GM12878 (cell line): Measurements from ENCODE around the gene KIAA0408. TPM values are rescaled to one million over a fixed set of nuclear protein-coding genes. Genes with fewer than 3 reads are reported as not detected.

Experiments used
- ATAC-seq: fragments of 200-7000 bp; cut with Tn5 transposase; 3 replicates; pipeline ENCODE4 v1.9.1; 2020; ENCODE audit warnings: mild to moderate bottlenecking, moderate library complexity
- BruUV-seq: library from RNA; stranded (reverse); fragments of 400-500 nt; replicated peaks from 2 replicates; lab custom pipeline; 2021; lab: Mats Ljungman, UMichigan
- CTCF ChIA-PET: fragments of 300-600 bp; sonication (Branson Sonifier 250); formaldehyde crosslinking; extraction: SDS; loops from one replicate; lab custom pipeline; 2021; ENCODE audit warnings: inconsistent platforms; lab: Yijun Ruan, JAX
- POLR2A ChIA-PET: fragments of 350-600 bp; formaldehyde crosslinking; extraction: SDS; loops from one replicate; lab custom pipeline; 2021; ENCODE audit warnings: inconsistent platforms; lab: Charles Lee
- RAD21 ChIA-PET: fragments of 300-600 bp; sonication (Branson Sonifier 250); formaldehyde crosslinking; loops from one replicate; lab custom pipeline; 2023; ENCODE audit warnings: antibody characterized with exemption; ENCODE audit not compliant: unreplicated experiment; lab: Charles Lee
- SMC1A ChIA-PET: fragments of 300-600 bp; sonication (Branson Sonifier 250); formaldehyde crosslinking; loops from one replicate; lab custom pipeline; 2023; ENCODE audit not compliant: unreplicated experiment, uncharacterized antibody; lab: Charles Lee
- DNase-seq: peaks from one replicate; pipeline ENCODE4 v3.0.0-alpha.2; 2011; ENCODE audit warnings: low read depth, low spot score
- FAIRE-seq: peaks from 3 replicates; lab custom pipeline; 2011; peaks lifted over from hg19 to GRCh38; lab: Jason Lieb, UNC
- H2AFZ ChIP-seq: 2 replicates; pipeline ENCODE4 v1.6.0; 2011; ENCODE audit warnings: low read depth, low read length, control low read depth; ENCODE audit not compliant: control insufficient read depth
- H3K27ac ChIP-seq: 2 replicates; pipeline ENCODE4 v1.5.1; 2011; ENCODE audit warnings: control low read depth; ENCODE audit not compliant: control insufficient read depth, insufficient read depth
- H3K27me3 ChIP-seq, 2 experiments: replicated peaks in 1 of 2; 2 replicates each; pipeline versions ENCODE4 v1.6.0 to v1.6.1; 2011; ENCODE audit warnings: low read length in 1 of 2; ENCODE audit not compliant: control insufficient read depth in 2 of 2, insufficient read depth in 2 of 2
- H3K36me3 ChIP-seq, 2 experiments: 2 replicates each; pipeline ENCODE4 v1.5.1; 2011; ENCODE audit warnings: low read length in 1 of 2; ENCODE audit not compliant: control insufficient read depth in 2 of 2, insufficient read depth in 2 of 2
- H3K4me1 ChIP-seq: 2 replicates; pipeline ENCODE4 v1.6.1; 2011; ENCODE audit warnings: mild to moderate bottlenecking, low read length, moderate library complexity, mixed read lengths; ENCODE audit not compliant: control insufficient read depth, insufficient read depth
- H3K4me2 ChIP-seq: 2 replicates; pipeline ENCODE4 v1.6.0; 2011; ENCODE audit warnings: control low read depth; ENCODE audit not compliant: control insufficient read depth, insufficient read depth
- H3K4me3 ChIP-seq: fragments of 200-600 bp; sonication (generic); 2 replicates; pipeline ENCODE4 v1.5.1; 2016
- H3K79me2 ChIP-seq: 2 replicates; pipeline ENCODE4 v1.6.0; 2011; ENCODE audit warnings: low read length; ENCODE audit not compliant: control insufficient read depth, insufficient read depth
- H3K9ac ChIP-seq: 2 replicates; pipeline ENCODE4 v1.8.0; 2011; ENCODE audit warnings: low read length, control low read depth, mixed read lengths; ENCODE audit not compliant: control insufficient read depth, insufficient read depth
- H3K9me3 ChIP-seq: replicated peaks from 3 replicates; pipeline ENCODE4 v1.5.1; 2011; ENCODE audit warnings: mild to moderate bottlenecking, low read length; ENCODE audit not compliant: control insufficient read depth, insufficient read depth
- H4K20me1 ChIP-seq: 2 replicates; pipeline ENCODE4 v1.6.0; 2011; ENCODE audit not compliant: control insufficient read depth, insufficient read depth
- KLF5 ChIP-seq: fragments of 450-650 bp; IDR thresholded peaks from 2 replicates; pipeline ENCODE4 v1.6.1; 2014; ENCODE audit warnings: mild to moderate bottlenecking; ENCODE audit not compliant: partially characterized antibody
- SKIL ChIP-seq: fragments of 450-650 bp; IDR thresholded peaks from 2 replicates; pipeline ENCODE4 v1.6.1; 2017; ENCODE audit warnings: mild to moderate bottlenecking, low read depth, inconsistent platforms; ENCODE audit not compliant: poor library complexity, severe bottlenecking
- STAT1 ChIP-seq: fragments of 450-650 bp; conservative IDR thresholded peaks from 2 replicates; pipeline ENCODE4 v1.6.1; 2014; ENCODE audit warnings: antibody characterized with exemption, mild to moderate bottlenecking
- TBL1XR1 ChIP-seq: IDR thresholded peaks from 2 replicates; pipeline ENCODE4 v1.6.1; 2012; ENCODE audit warnings: low read depth, low read length, improper control_type of control experiment
- YBX1 ChIP-seq: fragments of 450-650 bp; IDR thresholded peaks from 2 replicates; pipeline ENCODE4 v1.6.1; 2016; ENCODE audit warnings: antibody characterized with exemption
- ZBED1 ChIP-seq: IDR thresholded peaks from 2 replicates; pipeline ENCODE4 v1.6.1; 2016; ENCODE audit warnings: borderline replicate concordance
- WGBS: methylation state at CpG from one replicate; pipeline ENCODE4 v1.1.6; 2016; ENCODE audit warnings: low lambda C conversion rate; ENCODE audit not compliant: insufficient replicate concordance, insufficient coverage; ENCODE audit errors: missing lambda C conversion rate; 5-methylcytosine and 5-hydroxymethylcytosine counted together
- in situ Hi-C: fragments of 300-500 bp; cut with MboI; formaldehyde crosslinking; loops from 9 replicates; pipeline ENCODE4 v1.14.3; 2018; ENCODE audit warnings: mixed read lengths
- intact Hi-C: fragments of 100-400 bp; cut with micrococcal nuclease; formaldehyde crosslinking; loops from one replicate; pipeline ENCODE4 v1.14.2; 2022; ENCODE audit not compliant: unreplicated experiment
- polyA plus RNA-seq, 11 experiments: library from polyadenylated mRNA; depleted of rRNA in 4 of 11; unstranded in 6 of 11; stranded (reverse) in 5 of 11; fragments of >200 nt; fragmentation: Nextera tagmentation in 4 of 11; fragmentation: Illumina TruSeq in 1 of 11; extraction: Ambion mirVana in 4 of 11; extraction: Trizol in 1 of 11; gene quantifications; 1 replicate in 1 of 11; 2 replicates in 10 of 11; pipeline versions ENCODE4 v1.2.1 to v1.2.3, GENCODE V29; 2011 to 2016; ENCODE audit warnings: inconsistent platforms in 2 of 11, missing spikeins in 2 of 11, low read depth in 1 of 11
- total RNA-seq, 4 experiments: library from RNA; depleted of rRNA in 3 of 4; stranded (reverse); fragments of >200 nt in 3 of 4; fragmentation: Illumina TruSeq in 1 of 4; extraction: Trizol in 1 of 4; gene quantifications; 2 replicates each; pipeline versions ENCODE4 v1.2.1 to v1.2.3, GENCODE V29; 2013 to 2021
- TF ChIP-seq, protein P1 (sequence below): IDR thresholded peaks from 2 replicates; pipeline ENCODE4 v1.6.1; 2012; ENCODE audit warnings: mild to moderate bottlenecking, low read depth, low read length
- TF ChIP-seq, protein P2 (sequence below): fragments of 450-650 bp; IDR thresholded peaks from 2 replicates; pipeline ENCODE4 v1.6.1; 2016; ENCODE audit warnings: mild to moderate bottlenecking

KIAA0408 gene
- total and polyA plus RNA-seq, 10 of the 15 experiments (the other 5 are each of a cell fraction or from before 2014, with no cell fraction given) = 0.03 to 0.30 (median 0.06) TPM; not detected in 4

DNA sequence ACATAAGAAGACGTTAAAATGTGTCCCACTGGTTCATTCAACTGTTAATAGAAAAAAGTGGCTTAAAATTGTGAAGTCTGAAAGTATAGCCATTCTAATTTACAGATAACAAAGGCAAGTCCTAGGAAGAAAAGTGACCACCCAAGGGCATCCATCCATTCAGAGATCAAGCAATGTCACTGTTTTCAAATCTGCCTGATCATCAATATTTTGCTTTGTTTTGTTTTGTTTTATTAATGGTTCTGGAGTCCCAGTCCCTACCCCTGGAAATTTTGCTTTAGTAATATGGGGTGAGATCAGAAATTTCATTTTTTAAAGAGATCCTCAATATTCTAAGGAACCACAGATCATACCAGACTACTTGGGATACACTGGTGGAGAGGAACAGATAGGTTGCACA lies 17.3 kb downstream of the KIAA0408 start:
- H3K4me1 ChIP-seq = no peaks in the 10 kb centered on the region
- no peaks in the 10 kb centered on the region for H3K27me3 ChIP-seq
- no TSS peak for BruUV-seq
- no peak for FAIRE-seq
- RAD21 ChIA-PET = no interaction called here
- in situ Hi-C loops = no loop called here
- 0% methylated on average over 1 of the region's 1 CpG for WGBS
- no peak overlapping the region for H2AFZ ChIP-seq
- H3K4me3 ChIP-seq = no peak overlapping the region
- TF ChIP-seq ZBED1 = no peak
- TF ChIP-seq YBX1 = no peak
- TF ChIP-seq, protein P1, sequence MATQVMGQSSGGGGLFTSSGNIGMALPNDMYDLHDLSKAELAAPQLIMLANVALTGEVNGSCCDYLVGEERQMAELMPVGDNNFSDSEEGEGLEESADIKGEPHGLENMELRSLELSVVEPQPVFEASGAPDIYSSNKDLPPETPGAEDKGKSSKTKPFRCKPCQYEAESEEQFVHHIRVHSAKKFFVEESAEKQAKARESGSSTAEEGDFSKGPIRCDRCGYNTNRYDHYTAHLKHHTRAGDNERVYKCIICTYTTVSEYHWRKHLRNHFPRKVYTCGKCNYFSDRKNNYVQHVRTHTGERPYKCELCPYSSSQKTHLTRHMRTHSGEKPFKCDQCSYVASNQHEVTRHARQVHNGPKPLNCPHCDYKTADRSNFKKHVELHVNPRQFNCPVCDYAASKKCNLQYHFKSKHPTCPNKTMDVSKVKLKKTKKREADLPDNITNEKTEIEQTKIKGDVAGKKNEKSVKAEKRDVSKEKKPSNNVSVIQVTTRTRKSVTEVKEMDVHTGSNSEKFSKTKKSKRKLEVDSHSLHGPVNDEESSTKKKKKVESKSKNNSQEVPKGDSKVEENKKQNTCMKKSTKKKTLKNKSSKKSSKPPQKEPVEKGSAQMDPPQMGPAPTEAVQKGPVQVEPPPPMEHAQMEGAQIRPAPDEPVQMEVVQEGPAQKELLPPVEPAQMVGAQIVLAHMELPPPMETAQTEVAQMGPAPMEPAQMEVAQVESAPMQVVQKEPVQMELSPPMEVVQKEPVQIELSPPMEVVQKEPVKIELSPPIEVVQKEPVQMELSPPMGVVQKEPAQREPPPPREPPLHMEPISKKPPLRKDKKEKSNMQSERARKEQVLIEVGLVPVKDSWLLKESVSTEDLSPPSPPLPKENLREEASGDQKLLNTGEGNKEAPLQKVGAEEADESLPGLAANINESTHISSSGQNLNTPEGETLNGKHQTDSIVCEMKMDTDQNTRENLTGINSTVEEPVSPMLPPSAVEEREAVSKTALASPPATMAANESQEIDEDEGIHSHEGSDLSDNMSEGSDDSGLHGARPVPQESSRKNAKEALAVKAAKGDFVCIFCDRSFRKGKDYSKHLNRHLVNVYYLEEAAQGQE = no peak
- no peak for TF ChIP-seq KLF5
- TF ChIP-seq, protein P2, sequence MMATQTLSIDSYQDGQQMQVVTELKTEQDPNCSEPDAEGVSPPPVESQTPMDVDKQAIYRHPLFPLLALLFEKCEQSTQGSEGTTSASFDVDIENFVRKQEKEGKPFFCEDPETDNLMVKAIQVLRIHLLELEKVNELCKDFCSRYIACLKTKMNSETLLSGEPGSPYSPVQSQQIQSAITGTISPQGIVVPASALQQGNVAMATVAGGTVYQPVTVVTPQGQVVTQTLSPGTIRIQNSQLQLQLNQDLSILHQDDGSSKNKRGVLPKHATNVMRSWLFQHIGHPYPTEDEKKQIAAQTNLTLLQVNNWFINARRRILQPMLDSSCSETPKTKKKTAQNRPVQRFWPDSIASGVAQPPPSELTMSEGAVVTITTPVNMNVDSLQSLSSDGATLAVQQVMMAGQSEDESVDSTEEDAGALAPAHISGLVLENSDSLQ = no peak
- TF ChIP-seq STAT1 = no peak
- TF ChIP-seq SKIL = no peak
- TF ChIP-seq TBL1XR1 = no peak
- no peaks in the 10 kb centered on the region for H3K36me3 ChIP-seq
- no peaks in the 10 kb centered on the region for H3K79me2 ChIP-seq
- CTCF ChIA-PET = no interaction called here
- no peak for ATAC-seq
- POLR2A ChIA-PET = no interaction called here
- H3K9ac ChIP-seq = no peak overlapping the region
- no peaks in the 10 kb centered on the region for H3K9me3 ChIP-seq
- DNase-seq = no peak
- H3K4me2 ChIP-seq = no peak overlapping the region
- intact Hi-C loops = no loop called here
- SMC1A ChIA-PET = no interaction called here
- H3K27ac ChIP-seq = no peak overlapping the region
- H4K20me1 ChIP-seq = no peaks in the 10 kb centered on the region
